ENCODE results near the gene SIAH2.

The SIAH2 gene

GRCh38 chr3:150741497-150742140, 21.4 kb downstream of the SIAH2 start:
- Histone ChIP-seq H3K79me2 (ENCODE audit: insufficient read depth, low read length) (peaks cover 30% of the 10 kb centered on the region), H3K36me3 (ENCODE audit: insufficient read depth, low read length) (peaks cover 22% of the 10 kb centered on the region), H2AFZ (ENCODE audit: low read depth, low read length) (no peak overlapping the region), H4K20me1 (ENCODE audit: insufficient read depth, low read length) (peaks cover 47% of the 10 kb centered on the region), H3K27me3 (ENCODE audit: insufficient read depth, low read length, poor library complexity) (no peaks in the 10 kb centered on the region), H3K4me3 (ENCODE audit: low read depth in 1 of 2, low read length in 2 of 2) (no peak overlapping the region), H3K27ac (ENCODE audit: low read length) (no peak overlapping the region), H3K9ac (ENCODE audit: low read depth, low read length) (no peak overlapping the region), H3K9me3 (ENCODE audit: insufficient read depth, low read length, severe bottlenecking) (no peaks in the 10 kb centered on the region), H3K4me2 (ENCODE audit: insufficient read depth, low read length) (no peak overlapping the region), H3K4me1 (ENCODE audit: insufficient read depth, low read length) (no peaks in the 10 kb centered on the region)
- no peak for DNase-seq
- TF ChIP-seq EZH2 (IDR thresholded peaks at IDR 0.05; ENCODE audit: borderline replicate concordance, low read depth, low read length, severe bottlenecking) (no peak), CTCF (IDR thresholded peaks at IDR 0.05; ENCODE audit: borderline replicate concordance, extremely low read depth, low read length, poor library complexity, severe bottlenecking) (no peak)
- no peak for ATAC-seq (ENCODE audit: insufficient read depth, low read depth)

GRCh38 chr3:150740733-150741496, 22.1 kb downstream of the SIAH2 start:
- Histone ChIP-seq H3K4me3 (ENCODE audit: low read depth in 1 of 2, low read length in 2 of 2) (no peak overlapping the region), H3K9me3 (ENCODE audit: insufficient read depth, low read length, severe bottlenecking) (no peaks in the 10 kb centered on the region), H3K27me3 (ENCODE audit: insufficient read depth, low read length, poor library complexity) (no peaks in the 10 kb centered on the region), H2AFZ (ENCODE audit: low read depth, low read length) (no peak overlapping the region), H3K79me2 (ENCODE audit: insufficient read depth, low read length) (peaks cover 24% of the 10 kb centered on the region), H3K9ac (ENCODE audit: low read depth, low read length) (no peak overlapping the region), H3K27ac (ENCODE audit: low read length) (no peak overlapping the region), H4K20me1 (ENCODE audit: insufficient read depth, low read length) (peaks cover 41% of the 10 kb centered on the region), H3K36me3 (ENCODE audit: insufficient read depth, low read length) (peaks cover 22% of the 10 kb centered on the region), H3K4me2 (ENCODE audit: insufficient read depth, low read length) (no peak overlapping the region), H3K4me1 (ENCODE audit: insufficient read depth, low read length) (no peaks in the 10 kb centered on the region)
- no peak for TF ChIP-seq CTCF (IDR thresholded peaks at IDR 0.05; ENCODE audit: borderline replicate concordance, extremely low read depth, low read length, poor library complexity, severe bottlenecking)
- TF ChIP-seq EZH2 (IDR thresholded peaks at IDR 0.05; ENCODE audit: borderline replicate concordance, low read depth, low read length, severe bottlenecking): no peak
- DNase-seq (no peak), ATAC-seq (ENCODE audit: insufficient read depth, low read depth) (no peak)

- Histone ChIP-seq H3K9me3 (ENCODE audit: insufficient read depth, low read length, severe bottlenecking) (no peaks in the 10 kb centered on the region), H2AFZ (ENCODE audit: low read depth, low read length) (no peak overlapping the region), H3K36me3 (ENCODE audit: insufficient read depth, low read length) (peaks cover 22% of the 10 kb centered on the region), H3K4me2 (ENCODE audit: insufficient read depth, low read length) (no peak overlapping the region), H3K79me2 (ENCODE audit: insufficient read depth, low read length) (peaks cover 18% of the 10 kb centered on the region), H4K20me1 (ENCODE audit: insufficient read depth, low read length) (peaks cover 35% of the 10 kb centered on the region), H3K4me3 (ENCODE audit: low read depth in 1 of 2, low read length in 2 of 2) (no peak overlapping the region), H3K27me3 (ENCODE audit: insufficient read depth, low read length, poor library complexity) (no peaks in the 10 kb centered on the region), H3K4me1 (ENCODE audit: insufficient read depth, low read length) (no peaks in the 10 kb centered on the region), H3K9ac (ENCODE audit: low read depth, low read length) (no peak overlapping the region), H3K27ac (ENCODE audit: low read length) (no peak overlapping the region)
- TF ChIP-seq CTCF (IDR thresholded peaks at IDR 0.05; ENCODE audit: borderline replicate concordance, extremely low read depth, low read length, poor library complexity, severe bottlenecking): no peak
- TF ChIP-seq EZH2 (IDR thresholded peaks at IDR 0.05; ENCODE audit: borderline replicate concordance, low read depth, low read length, severe bottlenecking): no peak
- ATAC-seq (ENCODE audit: insufficient read depth, low read depth) (no peak), DNase-seq (no peak)
These were observed 22.9 kb downstream of the SIAH2 start for GRCh38 chr3:150739877-150740645.
